Testis (tissue), 3 donors: ENCODE data around the gene MACROD1. TPM values are rescaled to one million over a fixed set of nuclear protein-coding genes. Genes with fewer than 3 reads are reported as not detected.

Experiments used
- DNase-seq: peaks from one replicate; pipeline ENCODE4 v3.0.0-alpha.2; 2019
- H3K27ac ChIP-seq, 2 donors: fragments of 200-600 bp; sonication (generic); one replicate each; pipeline ENCODE4 v1.5.1; 2019
- H3K27me3 ChIP-seq: fragments of 200-600 bp; sonication (generic); one replicate; pipeline ENCODE4 v1.5.1; 2019
- H3K36me3 ChIP-seq: fragments of 200-600 bp; sonication (generic); one replicate; pipeline ENCODE4 v1.5.1; 2017; ENCODE audit warnings: low read depth; ENCODE audit errors: missing control alignments
- H3K4me1 ChIP-seq: fragments of 200-600 bp; sonication (generic); one replicate; pipeline ENCODE4 v1.5.1; 2019
- H3K4me3 ChIP-seq, 2 donors: fragments of 200-600 bp; sonication (generic); one replicate each; pipeline ENCODE4 v1.5.1; 2017 to 2019
- H3K9me3 ChIP-seq: fragments of 200-600 bp; sonication (generic); one replicate; pipeline ENCODE4 v1.5.1; 2017
- POLR2A ChIP-seq: fragments of 450-650 bp; IDR thresholded peaks from one replicate; pipeline ENCODE4 v1.6.1; 2017; ENCODE audit warnings: antibody characterized with exemption, mild to moderate bottlenecking, moderate library complexity
- WGBS, 2 donors: methylation state at CpG; one replicate each; pipeline ENCODE4 v1.1.5; 2018; 5-methylcytosine and 5-hydroxymethylcytosine counted together
- intact Hi-C: fragments of 100-400 bp; cut with DNase I; formaldehyde crosslinking; loops from one replicate; pipeline ENCODE4 v1.15.1; 2023; ENCODE audit warnings: low total_unique reads
- polyA plus RNA-seq: library from polyadenylated mRNA; stranded (reverse); fragments of 350-450 nt; fragmentation: Illumina TruSeq; extraction: RNeasy Lipid Tissue Mini Kit (QIAGEN cat#74804); gene quantifications from one replicate; pipeline ENCODE4 v1.2.3, GENCODE V29; 2014; ENCODE audit warnings: low read depth, low replicate concordance; ENCODE audit not compliant: insufficient read depth
- total RNA-seq, 2 donors: library from RNA; depleted of rRNA; stranded (reverse); fragments of >200 nt; gene quantifications; one replicate each; pipeline ENCODE4 v1.2.3, GENCODE V29; 2016
- TF ChIP-seq, protein P1 (sequence below), 3 experiments: fragments of 450-650 bp in 2 of 3; fragments of 200-600 bp in 1 of 3; sonication (generic) in 1 of 3; IDR thresholded peaks; one replicate each; pipeline ENCODE4 v1.5.1; 2016 to 2019; ENCODE audit warnings: antibody characterized with exemption in 3 of 3, mild to moderate bottlenecking in 2 of 3, moderate library complexity in 1 of 3

MACROD1 gene
- total and polyA plus RNA-seq, 3 donors from 2014 or later: 13.3 to 15.3 (median 14.1) TPM

DNA sequence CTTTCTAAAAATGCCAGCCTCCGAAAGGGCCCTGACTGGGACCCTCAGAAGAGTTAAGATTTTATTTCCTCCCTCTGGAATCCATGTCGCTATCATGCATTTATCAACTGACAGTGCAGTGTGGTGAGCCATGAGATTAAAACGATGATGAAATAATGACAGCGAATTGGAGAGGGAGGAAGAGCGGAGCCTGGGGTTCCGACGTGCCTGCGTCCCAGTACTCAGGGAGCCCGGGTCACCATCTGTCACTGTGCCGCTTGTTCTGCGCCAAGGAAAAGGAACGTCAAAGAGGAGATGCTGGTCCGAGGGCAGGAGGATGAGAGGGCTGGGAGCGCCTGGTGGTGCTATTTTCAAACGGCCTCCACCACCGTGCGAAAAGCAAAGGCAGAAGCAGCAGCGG lies 46.2 kb downstream of the MACROD1 start:
- Histone ChIP-seq H3K36me3 (no peaks in the 10 kb centered on the region), H3K27ac (no peak overlapping the region), H3K4me1 (peaks cover 12% of the 10 kb centered on the region), H3K9me3 (no peaks in the 10 kb centered on the region), H3K4me3 (no peak overlapping the region), H3K27me3 (no peaks in the 10 kb centered on the region)
- intact Hi-C loops: no loop called here
- WGBS, 2 donors: 92 to 96% methylated on average over 18 of the region's 18 CpGs
- DNase-seq: no peak
- TF ChIP-seq, protein P1, sequence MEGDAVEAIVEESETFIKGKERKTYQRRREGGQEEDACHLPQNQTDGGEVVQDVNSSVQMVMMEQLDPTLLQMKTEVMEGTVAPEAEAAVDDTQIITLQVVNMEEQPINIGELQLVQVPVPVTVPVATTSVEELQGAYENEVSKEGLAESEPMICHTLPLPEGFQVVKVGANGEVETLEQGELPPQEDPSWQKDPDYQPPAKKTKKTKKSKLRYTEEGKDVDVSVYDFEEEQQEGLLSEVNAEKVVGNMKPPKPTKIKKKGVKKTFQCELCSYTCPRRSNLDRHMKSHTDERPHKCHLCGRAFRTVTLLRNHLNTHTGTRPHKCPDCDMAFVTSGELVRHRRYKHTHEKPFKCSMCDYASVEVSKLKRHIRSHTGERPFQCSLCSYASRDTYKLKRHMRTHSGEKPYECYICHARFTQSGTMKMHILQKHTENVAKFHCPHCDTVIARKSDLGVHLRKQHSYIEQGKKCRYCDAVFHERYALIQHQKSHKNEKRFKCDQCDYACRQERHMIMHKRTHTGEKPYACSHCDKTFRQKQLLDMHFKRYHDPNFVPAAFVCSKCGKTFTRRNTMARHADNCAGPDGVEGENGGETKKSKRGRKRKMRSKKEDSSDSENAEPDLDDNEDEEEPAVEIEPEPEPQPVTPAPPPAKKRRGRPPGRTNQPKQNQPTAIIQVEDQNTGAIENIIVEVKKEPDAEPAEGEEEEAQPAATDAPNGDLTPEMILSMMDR (IDR thresholded peaks at IDR 0.05): no peak
- TF ChIP-seq POLR2A: no peak

DNA sequence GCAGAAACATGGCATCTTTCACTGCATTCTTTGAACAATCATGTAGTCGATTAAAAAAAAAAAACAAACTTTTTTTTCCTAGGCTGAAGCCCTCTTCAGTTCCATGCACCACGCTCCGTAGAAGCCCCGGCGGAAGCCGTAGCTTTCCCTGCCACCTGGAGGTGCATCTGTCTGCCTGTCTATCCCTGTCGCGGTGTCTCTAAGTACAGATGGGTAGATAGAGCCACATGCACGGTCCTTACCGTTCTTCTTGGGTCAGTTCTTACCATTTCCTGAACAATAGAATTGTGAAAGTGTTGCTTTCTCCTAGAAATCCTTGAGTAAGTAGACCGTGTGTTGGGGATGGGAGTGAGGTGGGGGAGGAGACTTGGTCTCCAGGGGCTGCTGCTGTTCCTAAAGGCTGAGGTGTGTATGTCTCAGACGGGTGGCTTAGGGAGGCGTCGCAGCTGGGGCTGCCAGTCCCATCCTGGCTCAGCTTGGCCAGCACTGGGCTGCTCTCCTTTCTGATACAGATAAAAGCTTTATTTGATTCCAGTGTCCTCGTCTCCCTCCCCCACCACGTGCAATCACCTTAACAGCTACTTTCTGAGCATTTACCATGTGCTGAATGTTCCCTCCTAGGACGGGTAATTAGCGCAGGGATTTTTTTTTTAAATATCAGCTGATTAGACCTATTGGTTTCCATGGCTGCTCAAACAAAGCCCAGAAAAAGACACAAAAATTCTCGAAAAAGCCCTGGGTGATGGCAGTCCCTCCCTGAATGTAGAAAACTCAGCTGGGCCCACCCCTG lies 46.8 kb downstream of the MACROD1 start:
- intact Hi-C loops: no loop called here
- no peaks in the 10 kb centered on the region for H3K9me3 ChIP-seq
- H3K27me3 ChIP-seq: no peaks in the 10 kb centered on the region
- WGBS, 2 donors: 48 to 72% methylated on average over 19 of the region's 19 CpGs
- DNase-seq: no peak
- no peaks in the 10 kb centered on the region for H3K36me3 ChIP-seq
- peaks cover 12% of the 10 kb centered on the region for H3K4me1 ChIP-seq
- no peak overlapping the region for H3K4me3 ChIP-seq
- no peak overlapping the region for H3K27ac ChIP-seq
- TF ChIP-seq, protein P1 (IDR thresholded peaks at IDR 0.05): no peak
- no peak for TF ChIP-seq POLR2A

DNA sequence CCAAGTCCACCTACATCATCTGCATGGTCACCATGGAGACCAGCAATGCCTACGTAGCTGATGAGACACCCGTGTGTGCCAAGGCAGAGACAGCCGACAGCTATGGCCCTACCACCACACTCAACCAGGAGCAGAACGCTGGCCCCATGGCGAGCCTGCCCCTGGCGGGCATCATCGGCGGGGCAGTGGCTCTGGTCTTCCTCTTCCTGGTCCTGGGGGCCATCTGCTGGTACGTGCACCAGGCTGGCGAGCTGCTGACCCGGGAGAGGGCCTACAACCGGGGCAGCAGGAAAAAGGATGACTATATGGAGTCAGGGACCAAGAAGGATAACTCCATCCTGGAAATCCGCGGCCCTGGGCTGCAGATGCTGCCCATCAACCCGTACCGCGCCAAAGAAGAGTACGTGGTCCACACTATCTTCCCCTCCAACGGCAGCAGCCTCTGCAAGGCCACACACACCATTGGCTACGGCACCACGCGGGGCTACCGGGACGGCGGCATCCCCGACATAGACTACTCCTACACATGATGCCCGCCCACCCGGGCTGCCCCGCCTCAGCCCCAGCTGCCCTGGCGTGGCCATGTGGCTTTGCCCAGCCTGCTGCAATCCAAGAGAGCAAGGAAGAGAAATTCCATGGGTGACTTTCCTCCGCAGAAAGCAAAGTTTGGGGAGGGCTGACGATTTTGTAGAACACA lies 48.0 kb downstream of the MACROD1 start:
- Histone ChIP-seq H3K4me1 (peaks cover 9% of the 10 kb centered on the region), H3K9me3 (no peaks in the 10 kb centered on the region), H3K27ac (no peak overlapping the region), H3K27me3 (no peaks in the 10 kb centered on the region), H3K4me3 (no peak overlapping the region), H3K36me3 (no peaks in the 10 kb centered on the region)
- DNase-seq: no peak
- TF ChIP-seq, protein P1 (IDR thresholded peaks at IDR 0.05): no peak
- no peak for TF ChIP-seq POLR2A
- intact Hi-C loops: no loop called here
- WGBS, 2 donors: 80 to 90% methylated on average over 17 to 32 of the region's 32 CpGs

DNA sequence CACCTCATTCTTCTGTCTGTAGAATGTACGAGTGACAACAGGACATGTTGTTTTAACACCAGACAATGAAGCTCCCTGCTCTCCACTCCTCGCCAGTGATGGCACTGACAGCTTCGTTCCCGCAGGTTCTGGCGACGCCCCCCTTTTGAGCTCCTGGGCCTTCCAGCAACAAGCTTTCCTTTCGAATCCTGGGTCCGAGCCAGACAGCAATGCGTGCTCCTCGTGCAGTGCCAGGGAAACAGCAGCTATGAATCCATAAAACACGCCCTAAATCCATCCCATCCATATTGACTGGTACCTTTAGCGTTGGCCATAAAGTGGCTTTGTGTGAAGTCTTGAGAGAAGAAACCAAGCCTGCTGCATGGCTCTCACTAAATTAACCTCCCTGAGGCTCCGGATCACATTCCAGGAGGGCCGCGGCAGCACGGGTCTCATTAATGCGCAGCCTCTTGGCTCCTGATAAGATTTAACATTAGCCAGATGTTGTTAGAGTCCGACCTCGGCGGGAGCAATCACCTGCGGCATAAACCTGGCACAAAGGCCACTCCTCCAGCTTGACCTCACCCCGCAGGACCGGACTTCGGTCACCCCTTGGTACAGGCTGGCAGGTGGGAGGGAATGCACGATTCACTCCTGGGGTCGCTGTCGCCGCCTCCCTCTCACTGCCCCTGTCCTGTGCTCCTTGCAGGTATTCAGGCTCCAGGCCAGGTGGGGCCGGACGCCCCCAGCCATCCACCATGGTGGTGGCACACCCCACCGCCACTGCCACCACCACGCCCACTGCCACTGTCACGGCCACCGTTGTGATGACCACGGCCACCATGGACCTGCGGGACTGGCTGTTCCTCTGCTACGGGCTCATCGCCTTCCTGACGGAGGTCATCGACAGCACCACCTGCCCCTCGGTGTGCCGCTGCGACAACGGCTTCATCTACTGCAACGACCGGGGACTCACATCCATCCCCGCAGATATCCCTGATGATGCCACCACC lies 50.1 kb downstream of the MACROD1 start:
- Histone ChIP-seq H3K27me3 (no peaks in the 10 kb centered on the region), H3K9me3 (no peaks in the 10 kb centered on the region), H3K27ac (no peak overlapping the region), H3K36me3 (no peaks in the 10 kb centered on the region), H3K4me1 (peaks cover 8% of the 10 kb centered on the region), H3K4me3 (no peak overlapping the region)
- intact Hi-C loops: no loop called here
- DNase-seq: no peak
- TF ChIP-seq, protein P1 (IDR thresholded peaks at IDR 0.05): no peak
- TF ChIP-seq POLR2A: no peak
- WGBS, 2 donors: 89 to 93% methylated on average over 43 to 47 of the region's 47 CpGs
